GM12878 (cell line): ENCODE data around the gene CEP76.

Source experiments
- BACH1 ChIP-seq: fragments of 450-650 bp; IDR thresholded peaks from 2 replicates; pipeline ENCODE4 v1.6.1; 2017; ENCODE audit warnings: mild to moderate bottlenecking, borderline replicate concordance
- CEBPB ChIP-seq, 2 experiments: fragments of 150-350 bp in 1 of 2; IDR thresholded peaks; 2 replicates each; pipeline ENCODE4 v1.6.1; 2012 to 2014; ENCODE audit warnings: low read depth in 2 of 2, low read length in 2 of 2, borderline replicate concordance in 1 of 2, inconsistent platforms in 1 of 2
- EGR1 ChIP-seq, 2 experiments: IDR thresholded peaks; 1 replicate in 1 of 2; 2 replicates in 1 of 2; pipeline ENCODE4 v1.6.1; 2011 to 2012; ENCODE audit warnings: low read depth in 2 of 2, low read length in 2 of 2, borderline replicate concordance in 1 of 2, mild to moderate bottlenecking in 1 of 2, moderate library complexity in 1 of 2
- EP300 ChIP-seq, 2 experiments: fragments of 150-350 bp in 1 of 2; IDR thresholded peaks; 2 replicates each; pipeline ENCODE4 v1.6.1; 2011 to 2012; ENCODE audit warnings: low read depth in 2 of 2, low read length in 2 of 2, borderline replicate concordance in 1 of 2, improper control_type of control experiment in 1 of 2, inconsistent platforms in 1 of 2; ENCODE audit not compliant: control insufficient read depth in 1 of 2
- ETV6 ChIP-seq, 2 experiments: fragments of 450-650 bp in 1 of 2; IDR thresholded peaks in 1 of 2; conservative IDR thresholded peaks in 1 of 2; 2 replicates each; pipeline ENCODE4 v1.6.1; 2014; ENCODE audit warnings: antibody characterized with exemption in 1 of 2, borderline replicate concordance in 1 of 2, low read depth in 1 of 2, mild to moderate bottlenecking in 1 of 2, moderate library complexity in 1 of 2
- GABPA ChIP-seq: IDR thresholded peaks from 2 replicates; pipeline ENCODE4 v1.6.1; 2014; ENCODE audit warnings: antibody characterized with exemption, low read depth, mild to moderate bottlenecking, inconsistent platforms
- KDM1A ChIP-seq: fragments of 200-600 bp; sonication (generic); IDR thresholded peaks from 2 replicates; pipeline ENCODE4 v1.6.1; 2016; ENCODE audit warnings: borderline replicate concordance
- POLR2AphosphoS2 ChIP-seq: IDR thresholded peaks from 2 replicates; pipeline ENCODE4 v1.6.1; 2011; ENCODE audit warnings: low read depth, mild to moderate bottlenecking, low read length, improper control_type of control experiment, moderate library complexity
- STAT3 ChIP-seq: IDR thresholded peaks from 2 replicates; pipeline ENCODE4 v1.6.1; 2011; ENCODE audit warnings: low read depth, low read length, improper control_type of control experiment
- SUZ12 ChIP-seq: fragments of 200-600 bp; sonication (generic); IDR thresholded peaks from one replicate; pipeline ENCODE4 v1.6.1; 2018; ENCODE audit warnings: antibody characterized with exemption, mild to moderate bottlenecking; ENCODE audit not compliant: unreplicated experiment
- TAF1 ChIP-seq: IDR thresholded peaks from 2 replicates; pipeline ENCODE4 v1.6.1; 2011; ENCODE audit warnings: mild to moderate bottlenecking, low read depth, low read length, borderline replicate concordance
- YBX1 ChIP-seq: fragments of 450-650 bp; IDR thresholded peaks from 2 replicates; pipeline ENCODE4 v1.6.1; 2016; ENCODE audit warnings: antibody characterized with exemption
- TF ChIP-seq, protein P1 (sequence below): IDR thresholded peaks from 2 replicates; pipeline ENCODE4 v1.6.1; 2012; ENCODE audit warnings: low read depth, low read length, improper control_type of control experiment
- TF ChIP-seq, protein P2 (sequence below), 3 experiments: IDR thresholded peaks in 2 of 3; conservative IDR thresholded peaks in 1 of 3; 2 replicates each; pipeline ENCODE4 v1.5.1; 2011; ENCODE audit warnings: low read depth in 3 of 3, low read length in 3 of 3, mild to moderate bottlenecking in 3 of 3, control low read depth in 2 of 3, moderate library complexity in 2 of 3, inconsistent platforms in 1 of 3, mixed read lengths in 1 of 3; ENCODE audit not compliant: control insufficient read depth in 2 of 3, insufficient read depth in 1 of 3; ENCODE audit errors: extremely low read depth in 1 of 3

DNA sequence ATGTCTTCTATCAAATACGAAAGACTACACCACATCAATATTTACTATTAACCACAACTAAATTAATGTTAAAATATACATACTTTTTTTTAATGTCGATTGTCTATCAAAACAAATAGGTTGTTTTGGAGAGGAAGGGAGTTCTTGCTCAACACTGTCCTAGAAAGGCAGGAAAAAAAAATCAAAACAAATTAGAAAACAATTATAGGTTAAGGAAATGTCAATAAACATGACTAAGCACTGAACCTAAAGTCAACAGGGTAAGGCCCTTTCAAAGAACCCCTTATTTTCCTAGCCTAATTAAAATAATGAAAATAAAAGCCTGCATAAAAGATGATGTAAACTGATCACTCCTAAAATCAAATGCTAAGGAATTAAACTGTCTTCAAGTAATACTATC lies 2.8 kb downstream of the CEP76 start:
- TF ChIP-seq, protein P1, sequence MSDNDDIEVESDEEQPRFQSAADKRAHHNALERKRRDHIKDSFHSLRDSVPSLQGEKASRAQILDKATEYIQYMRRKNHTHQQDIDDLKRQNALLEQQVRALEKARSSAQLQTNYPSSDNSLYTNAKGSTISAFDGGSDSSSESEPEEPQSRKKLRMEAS = no peak
- TF ChIP-seq KDM1A = no peak
- no peak for TF ChIP-seq ETV6 (conservative IDR thresholded peaks at IDR 0.05 in 1 of 2, IDR thresholded peaks at IDR 0.05 in 1 of 2; ENCODE audit: borderline replicate concordance in 1 of 2, low read depth in 1 of 2)
- no peak for TF ChIP-seq SUZ12
- TF ChIP-seq EP300 (IDR thresholded peaks at IDR 0.05; ENCODE audit: borderline replicate concordance in 1 of 2, control insufficient read depth in 1 of 2, low read depth in 2 of 2, low read length in 2 of 2) = no peak
- TF ChIP-seq BACH1 = no peak
- TF ChIP-seq, protein P2, sequence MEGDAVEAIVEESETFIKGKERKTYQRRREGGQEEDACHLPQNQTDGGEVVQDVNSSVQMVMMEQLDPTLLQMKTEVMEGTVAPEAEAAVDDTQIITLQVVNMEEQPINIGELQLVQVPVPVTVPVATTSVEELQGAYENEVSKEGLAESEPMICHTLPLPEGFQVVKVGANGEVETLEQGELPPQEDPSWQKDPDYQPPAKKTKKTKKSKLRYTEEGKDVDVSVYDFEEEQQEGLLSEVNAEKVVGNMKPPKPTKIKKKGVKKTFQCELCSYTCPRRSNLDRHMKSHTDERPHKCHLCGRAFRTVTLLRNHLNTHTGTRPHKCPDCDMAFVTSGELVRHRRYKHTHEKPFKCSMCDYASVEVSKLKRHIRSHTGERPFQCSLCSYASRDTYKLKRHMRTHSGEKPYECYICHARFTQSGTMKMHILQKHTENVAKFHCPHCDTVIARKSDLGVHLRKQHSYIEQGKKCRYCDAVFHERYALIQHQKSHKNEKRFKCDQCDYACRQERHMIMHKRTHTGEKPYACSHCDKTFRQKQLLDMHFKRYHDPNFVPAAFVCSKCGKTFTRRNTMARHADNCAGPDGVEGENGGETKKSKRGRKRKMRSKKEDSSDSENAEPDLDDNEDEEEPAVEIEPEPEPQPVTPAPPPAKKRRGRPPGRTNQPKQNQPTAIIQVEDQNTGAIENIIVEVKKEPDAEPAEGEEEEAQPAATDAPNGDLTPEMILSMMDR (IDR thresholded peaks at IDR 0.05 in 2 of 3, conservative IDR thresholded peaks at IDR 0.05 in 1 of 3; ENCODE audit: control insufficient read depth in 2 of 3, extremely low read depth in 1 of 3, insufficient read depth in 1 of 3, low read depth in 3 of 3, low read length in 3 of 3) = no peak
- no peak for TF ChIP-seq EGR1 (IDR thresholded peaks at IDR 0.05; ENCODE audit: borderline replicate concordance in 1 of 2, low read depth in 2 of 2, low read length in 2 of 2)
- TF ChIP-seq YBX1 = no peak
- TF ChIP-seq GABPA = no peak
- no peak for TF ChIP-seq STAT3
- no peak for TF ChIP-seq TAF1
- TF ChIP-seq CEBPB (IDR thresholded peaks at IDR 0.05; ENCODE audit: borderline replicate concordance in 1 of 2, low read depth in 2 of 2, low read length in 2 of 2) = no peak
- TF ChIP-seq POLR2AphosphoS2 = no peak
